A673 (cell line): ENCODE data around the gene KCNIP1. TPM values are rescaled to one million over a fixed set of nuclear protein-coding genes. Genes with fewer than 3 reads are reported as not detected.

Source experiments
- BruUV-seq: library from RNA; stranded (reverse); fragments of 400-500 nt; replicated peaks from 2 replicates; lab custom pipeline; 2021; lab: Mats Ljungman, UMichigan
- CTCF ChIA-PET: fragments of 300-600 bp; sonication (Branson Sonifier 250); formaldehyde crosslinking; loops from one replicate; lab custom pipeline; 2022; ENCODE audit warnings: antibody characterized with exemption; lab: Charles Lee
- POLR2A ChIA-PET: fragments of 300-600 bp; sonication (Branson Sonifier 250); formaldehyde crosslinking; loops from one replicate; lab custom pipeline; 2022; ENCODE audit warnings: antibody characterized with exemption; ENCODE audit not compliant: low non-redundant PET; lab: Charles Lee
- DNase-seq: peaks from one replicate; pipeline ENCODE4 v3.0.0-alpha.2; 2015; ENCODE audit warnings: low spot score
- H3K27ac ChIP-seq: fragments of 200-600 bp; sonication (generic); 2 replicates; pipeline ENCODE4 v1.5.1; 2016; ENCODE audit warnings: mixed run types, low read depth, mild to moderate bottlenecking, mixed read lengths, antibody characterized with exemption, low read length; ENCODE audit not compliant: poor library complexity, severe bottlenecking
- H3K27me3 ChIP-seq: fragments of 200-600 bp; sonication (generic); replicated peaks from 2 replicates; pipeline ENCODE4 v1.6.1; 2017; ENCODE audit warnings: mixed run types, low read depth, mild to moderate bottlenecking, mixed read lengths, antibody characterized with exemption, low read length; ENCODE audit not compliant: insufficient read depth, poor library complexity
- H3K36me3 ChIP-seq: fragments of 200-600 bp; sonication (generic); 2 replicates; pipeline ENCODE4 v1.6.1; 2016; ENCODE audit warnings: mixed run types, mild to moderate bottlenecking, mixed read lengths, antibody characterized with exemption, low read length; ENCODE audit not compliant: insufficient read depth, poor library complexity, severe bottlenecking
- H3K4me1 ChIP-seq: fragments of 200-600 bp; sonication (generic); 2 replicates; pipeline ENCODE4 v1.6.1; 2017; ENCODE audit warnings: mixed run types, mild to moderate bottlenecking, mixed read lengths, antibody characterized with exemption, low read length; ENCODE audit not compliant: insufficient read depth, poor library complexity, severe bottlenecking
- H3K4me3 ChIP-seq: fragments of 200-600 bp; sonication (generic); 2 replicates; pipeline ENCODE4 v1.5.1; 2016; ENCODE audit warnings: low read depth, mixed run types, mild to moderate bottlenecking, mixed read lengths, low read length; ENCODE audit not compliant: poor library complexity, severe bottlenecking
- H3K9me3 ChIP-seq: fragments of 200-600 bp; sonication (generic); 2 replicates; pipeline ENCODE4 v1.6.1; 2016; ENCODE audit warnings: mixed run types, low read depth, mild to moderate bottlenecking, mixed read lengths, antibody characterized with exemption, low read length; ENCODE audit not compliant: poor library complexity, severe bottlenecking
- EZH2 ChIP-seq: fragments of 200-600 bp; sonication (generic); IDR thresholded peaks from 2 replicates; pipeline ENCODE4 v1.6.1; 2017; ENCODE audit warnings: borderline replicate concordance, low read depth, mild to moderate bottlenecking, mixed read lengths, antibody characterized with exemption, low read length; ENCODE audit not compliant: poor library complexity, severe bottlenecking
- intact Hi-C: fragments of 100-400 bp; cut with micrococcal nuclease; formaldehyde crosslinking; loops from one replicate; pipeline ENCODE4 v1.10.0; 2022; ENCODE audit not compliant: unreplicated experiment
- total RNA-seq: library from RNA; stranded (reverse); gene quantifications from 2 replicates; pipeline ENCODE4 v1.2.3, GENCODE V29; 2021
- TF ChIP-seq, protein P1 (sequence below): fragments of 300-800, 200-600 bp; sonication (generic); conservative IDR thresholded peaks from 2 replicates; pipeline ENCODE4 v1.5.1; 2017; ENCODE audit warnings: low read depth, mild to moderate bottlenecking, antibody characterized with exemption, low read length, moderate library complexity, mixed read lengths

KCNIP1 gene
- total RNA-seq, 1 experiment from 2014 or later, result 3.7 TPM

GRCh38 chr5:170471551-170472178 is 32.2 kb upstream of the KCNIP1 start:
- Histone ChIP-seq H3K27me3 (no peaks in the 10 kb centered on the region), H3K27ac (no peak overlapping the region), H3K4me1 (no peaks in the 10 kb centered on the region), H3K9me3 (no peaks in the 10 kb centered on the region), H3K36me3 (no peaks in the 10 kb centered on the region), H3K4me3 (no peak overlapping the region)
- CTCF ChIA-PET, result no interaction called here
- no peak for TF ChIP-seq EZH2
- TF ChIP-seq, protein P1, sequence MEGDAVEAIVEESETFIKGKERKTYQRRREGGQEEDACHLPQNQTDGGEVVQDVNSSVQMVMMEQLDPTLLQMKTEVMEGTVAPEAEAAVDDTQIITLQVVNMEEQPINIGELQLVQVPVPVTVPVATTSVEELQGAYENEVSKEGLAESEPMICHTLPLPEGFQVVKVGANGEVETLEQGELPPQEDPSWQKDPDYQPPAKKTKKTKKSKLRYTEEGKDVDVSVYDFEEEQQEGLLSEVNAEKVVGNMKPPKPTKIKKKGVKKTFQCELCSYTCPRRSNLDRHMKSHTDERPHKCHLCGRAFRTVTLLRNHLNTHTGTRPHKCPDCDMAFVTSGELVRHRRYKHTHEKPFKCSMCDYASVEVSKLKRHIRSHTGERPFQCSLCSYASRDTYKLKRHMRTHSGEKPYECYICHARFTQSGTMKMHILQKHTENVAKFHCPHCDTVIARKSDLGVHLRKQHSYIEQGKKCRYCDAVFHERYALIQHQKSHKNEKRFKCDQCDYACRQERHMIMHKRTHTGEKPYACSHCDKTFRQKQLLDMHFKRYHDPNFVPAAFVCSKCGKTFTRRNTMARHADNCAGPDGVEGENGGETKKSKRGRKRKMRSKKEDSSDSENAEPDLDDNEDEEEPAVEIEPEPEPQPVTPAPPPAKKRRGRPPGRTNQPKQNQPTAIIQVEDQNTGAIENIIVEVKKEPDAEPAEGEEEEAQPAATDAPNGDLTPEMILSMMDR, result no peak
- BruUV-seq, result no TSS peak
- POLR2A ChIA-PET, result no interaction called here
- no peak for DNase-seq
- intact Hi-C loops, result no loop called here

GRCh38 chr5:170473642-170474041 is 30.2 kb upstream of the KCNIP1 start:
- no peak overlapping the region for H3K4me3 ChIP-seq
- DNase-seq, result no peak
- no TSS peak for BruUV-seq
- TF ChIP-seq EZH2, result no peak
- TF ChIP-seq, protein P1, result no peak
- no peaks in the 10 kb centered on the region for H3K27me3 ChIP-seq
- ChIA-PET CTCF (no interaction called here), POLR2A (no interaction called here)
- no peaks in the 10 kb centered on the region for H3K4me1 ChIP-seq
- no peaks in the 10 kb centered on the region for H3K9me3 ChIP-seq
- no peaks in the 10 kb centered on the region for H3K36me3 ChIP-seq
- H3K27ac ChIP-seq, result no peak overlapping the region
- intact Hi-C loops, result no loop called here

GRCh38 chr5:170474489-170475274 is 29.1 kb upstream of the KCNIP1 start:
- CTCF ChIA-PET, result no interaction called here
- intact Hi-C loops, result no loop called here

More at GRCh38 chr5:170474489-170475274, 29.1 kb upstream of the KCNIP1 start:
- Histone ChIP-seq H3K27ac (no peak overlapping the region), H3K36me3 (no peaks in the 10 kb centered on the region), H3K9me3 (no peaks in the 10 kb centered on the region), H3K4me1 (no peaks in the 10 kb centered on the region), H3K27me3 (no peaks in the 10 kb centered on the region), H3K4me3 (no peak overlapping the region)
- TF ChIP-seq, protein P1, result no peak
- no peak for TF ChIP-seq EZH2
- POLR2A ChIA-PET, result no interaction called here
- BruUV-seq, result no TSS peak
- no peak for DNase-seq
